H9 (cell line): Measurements from ENCODE around the gene ZNF644. TPM values are rescaled to one million over a fixed set of nuclear protein-coding genes. Genes with fewer than 3 reads are reported as not detected.

ENCODE experiments used
- DNase-seq: peaks from one replicate; pipeline ENCODE4 v3.0.0-alpha.2; 2017
- H2AFZ ChIP-seq: one replicate; pipeline ENCODE4 v1.6.1; 2013; ENCODE audit warnings: mild to moderate bottlenecking, low read length, control low read depth, moderate library complexity
- H2AK5ac ChIP-seq: 2 replicates; pipeline ENCODE4 v1.6.1; 2013; ENCODE audit warnings: low read length, control low read depth, mixed read lengths; ENCODE audit not compliant: insufficient read length
- H2BK120ac ChIP-seq: one replicate; pipeline ENCODE4 v1.6.1; 2013; ENCODE audit warnings: low read depth, mild to moderate bottlenecking, low read length, control low read depth, inconsistent platforms; ENCODE audit not compliant: poor library complexity, severe bottlenecking
- H2BK12ac ChIP-seq: 2 replicates; pipeline ENCODE4 v1.6.1; 2013; ENCODE audit warnings: low read length, control low read depth, mixed read lengths, low read depth; ENCODE audit not compliant: insufficient read length
- H2BK15ac ChIP-seq: 2 replicates; pipeline ENCODE4 v1.6.1; 2013; ENCODE audit warnings: low read depth, low read length, control low read depth
- H2BK20ac ChIP-seq: one replicate; pipeline ENCODE4 v1.6.1; 2013; ENCODE audit warnings: low read depth, mild to moderate bottlenecking, low read length, control low read depth, inconsistent platforms; ENCODE audit not compliant: poor library complexity, severe bottlenecking
- H2BK5ac ChIP-seq: 2 replicates; pipeline ENCODE4 v1.6.1; 2013; ENCODE audit warnings: low read length, control low read depth, mixed read lengths; ENCODE audit not compliant: insufficient read length
- H3K14ac ChIP-seq: 2 replicates; pipeline ENCODE4 v1.6.1; 2013; ENCODE audit warnings: low read length, control low read depth; ENCODE audit not compliant: insufficient read depth
- H3K18ac ChIP-seq: 2 replicates; pipeline ENCODE4 v1.6.1; 2013; ENCODE audit warnings: low read depth, mild to moderate bottlenecking, mixed read lengths, low read length, control low read depth; ENCODE audit not compliant: insufficient read length
- H3K23ac ChIP-seq: 2 replicates; pipeline ENCODE4 v1.6.1; 2013; ENCODE audit warnings: low read length, control low read depth, mixed read lengths, low read depth; ENCODE audit not compliant: insufficient read length
- H3K23me2 ChIP-seq: 2 replicates; pipeline ENCODE4 v1.6.1; 2013; ENCODE audit warnings: low read depth, mild to moderate bottlenecking, mixed read lengths, low read length, control low read depth; ENCODE audit not compliant: insufficient read length, poor library complexity, severe bottlenecking
- H3K27ac ChIP-seq: 2 replicates; pipeline ENCODE4 v1.5.1; 2013; ENCODE audit warnings: low read length, control low read depth, mixed read lengths, low read depth; ENCODE audit not compliant: insufficient read length
- H3K27me3 ChIP-seq: 2 replicates; pipeline ENCODE4 v1.6.1; 2013; ENCODE audit warnings: low read length, control low read depth, inconsistent platforms; ENCODE audit not compliant: insufficient read depth
- H3K4ac ChIP-seq: 2 replicates; pipeline ENCODE4 v1.6.1; 2013; ENCODE audit warnings: low read depth, mild to moderate bottlenecking, control low read depth, inconsistent platforms, low read length, moderate library complexity
- H3K4me1 ChIP-seq: 2 replicates; pipeline ENCODE4 v1.6.1; 2013; ENCODE audit warnings: low read length, control low read depth, inconsistent platforms; ENCODE audit not compliant: insufficient read depth
- H3K4me2 ChIP-seq: 2 replicates; pipeline ENCODE4 v1.6.1; 2013; ENCODE audit warnings: low read length, control low read depth, mixed read lengths; ENCODE audit not compliant: insufficient read length, insufficient read depth
- H3K56ac ChIP-seq: 2 replicates; pipeline ENCODE4 v1.6.1; 2013; ENCODE audit warnings: low read depth, mild to moderate bottlenecking, mixed read lengths, low read length, control low read depth; ENCODE audit not compliant: insufficient read length
- H3K79me1 ChIP-seq: 2 replicates; pipeline ENCODE4 v1.6.1; 2013; ENCODE audit warnings: low read depth, mild to moderate bottlenecking, moderate library complexity, low read length, control low read depth, inconsistent platforms; ENCODE audit not compliant: insufficient read depth, poor library complexity, severe bottlenecking
- H3K79me2 ChIP-seq: 2 replicates; pipeline ENCODE4 v1.6.1; 2013; ENCODE audit warnings: low read length, control low read depth, inconsistent platforms; ENCODE audit not compliant: insufficient read depth
- H3K9ac ChIP-seq: 2 replicates; pipeline ENCODE4 v1.6.1; 2013; ENCODE audit warnings: low read length, control low read depth, mixed read lengths; ENCODE audit not compliant: insufficient read length; ENCODE audit errors: extremely low read depth
- H3K9me3 ChIP-seq: one replicate; pipeline ENCODE4 v1.6.1; 2013; ENCODE audit warnings: low read depth, low read length, inconsistent platforms; ENCODE audit not compliant: control insufficient read depth
- H3T11ph ChIP-seq: one replicate; pipeline ENCODE4 v1.6.1; 2013; ENCODE audit warnings: mild to moderate bottlenecking, low read length, control low read depth, inconsistent platforms
- H4K20me1 ChIP-seq: one replicate; pipeline ENCODE4 v1.6.1; 2013; ENCODE audit not compliant: control insufficient read depth, insufficient read length, insufficient read depth
- H4K5ac ChIP-seq: 2 replicates; pipeline ENCODE4 v1.6.1; 2013; ENCODE audit warnings: low read depth, mild to moderate bottlenecking, mixed read lengths, low read length, control low read depth; ENCODE audit not compliant: insufficient read length
- H4K8ac ChIP-seq: replicated peaks from 2 replicates; pipeline ENCODE4 v1.6.1; 2013; ENCODE audit warnings: low read length, control low read depth, mixed read lengths, low read depth; ENCODE audit not compliant: insufficient read length
- H4K91ac ChIP-seq: 2 replicates; pipeline ENCODE4 v1.6.1; 2013; ENCODE audit warnings: low read depth, mild to moderate bottlenecking, moderate library complexity, mixed read lengths, low read length, control low read depth; ENCODE audit not compliant: insufficient read length
- H3K27ac Mint-ChIP-seq, 3 experiments: 2 replicates in 2 of 3; 3 replicates in 1 of 3; pipeline ENCODE4 v1.8.0; 2020 to 2021; ENCODE audit warnings: mixed read lengths in 3 of 3, mild to moderate bottlenecking in 1 of 3, moderate library complexity in 1 of 3
- H3K27me3 Mint-ChIP-seq: 2 replicates; pipeline ENCODE4 v1.8.0; 2021; ENCODE audit warnings: low read depth, mild to moderate bottlenecking, moderate library complexity, mixed read lengths
- H3K36me3 Mint-ChIP-seq, 3 experiments: 2 replicates in 2 of 3; 3 replicates in 1 of 3; pipeline ENCODE4 v1.8.0; 2020 to 2021; ENCODE audit warnings: low read depth in 3 of 3, mixed read lengths in 3 of 3; ENCODE audit not compliant: insufficient read depth in 1 of 3
- H3K4me1 Mint-ChIP-seq, 2 experiments: 2 replicates each; pipeline ENCODE4 v1.8.0; 2020; ENCODE audit warnings: mixed read lengths in 2 of 2
- H3K4me3 Mint-ChIP-seq, 2 experiments: 2 replicates in 1 of 2; 3 replicates in 1 of 2; pipeline ENCODE4 v1.8.0; 2020 to 2021; ENCODE audit warnings: mild to moderate bottlenecking in 2 of 2, mixed read lengths in 2 of 2, moderate library complexity in 1 of 2
- H3K9me3 Mint-ChIP-seq, 2 experiments: 2 replicates in 1 of 2; 3 replicates in 1 of 2; pipeline ENCODE4 v1.8.0; 2020; ENCODE audit warnings: mild to moderate bottlenecking in 2 of 2, mixed read lengths in 2 of 2, moderate library complexity in 1 of 2
- WGBS: extraction: QIAGEN DNeasy Blood & Tissue Kit; methylation state at CpG from one replicate; pipeline ENCODE4 v1.1.7; 2013; ENCODE audit warnings: missing lambda C conversion rate, low lambda C conversion rate, mixed read lengths; ENCODE audit not compliant: insufficient read length; ENCODE audit errors: extremely low coverage; 5-methylcytosine and 5-hydroxymethylcytosine counted together
- total RNA-seq: library from RNA; stranded (reverse); gene quantifications from 2 replicates; pipeline ENCODE4 v1.2.1, GENCODE V29; 2021
- TF ChIP-seq, protein P1 (sequence below): fragments of 200-600 bp; sonication (generic); conservative IDR thresholded peaks from 3 replicates; pipeline ENCODE4 v1.8.0; 2021; ENCODE audit warnings: antibody characterized with exemption, mild to moderate bottlenecking

ZNF644 gene
- total RNA-seq, 1 experiment from 2014 or later = 78.9 TPM

DNA sequence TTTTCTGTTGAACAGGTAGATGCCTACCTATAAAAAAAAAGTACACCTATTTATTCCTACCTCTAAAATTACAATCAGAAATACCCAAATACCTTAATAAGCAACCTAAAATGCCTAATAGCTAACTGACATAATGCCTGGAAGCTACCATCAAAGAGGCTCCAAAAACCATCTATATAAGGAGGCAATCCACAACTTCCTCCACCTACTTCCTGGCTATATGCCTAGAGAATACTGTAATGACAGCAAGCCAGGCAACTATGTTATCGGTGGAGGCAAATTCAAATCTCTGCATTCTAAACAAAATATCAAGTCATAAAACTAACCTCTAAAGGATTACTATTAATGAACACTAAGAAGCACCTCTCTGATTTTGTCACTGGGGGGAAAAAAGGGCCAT, 10.1 kb downstream of the ZNF644 start:
- no peak overlapping the region for H2BK5ac ChIP-seq
- TF ChIP-seq, protein P1, sequence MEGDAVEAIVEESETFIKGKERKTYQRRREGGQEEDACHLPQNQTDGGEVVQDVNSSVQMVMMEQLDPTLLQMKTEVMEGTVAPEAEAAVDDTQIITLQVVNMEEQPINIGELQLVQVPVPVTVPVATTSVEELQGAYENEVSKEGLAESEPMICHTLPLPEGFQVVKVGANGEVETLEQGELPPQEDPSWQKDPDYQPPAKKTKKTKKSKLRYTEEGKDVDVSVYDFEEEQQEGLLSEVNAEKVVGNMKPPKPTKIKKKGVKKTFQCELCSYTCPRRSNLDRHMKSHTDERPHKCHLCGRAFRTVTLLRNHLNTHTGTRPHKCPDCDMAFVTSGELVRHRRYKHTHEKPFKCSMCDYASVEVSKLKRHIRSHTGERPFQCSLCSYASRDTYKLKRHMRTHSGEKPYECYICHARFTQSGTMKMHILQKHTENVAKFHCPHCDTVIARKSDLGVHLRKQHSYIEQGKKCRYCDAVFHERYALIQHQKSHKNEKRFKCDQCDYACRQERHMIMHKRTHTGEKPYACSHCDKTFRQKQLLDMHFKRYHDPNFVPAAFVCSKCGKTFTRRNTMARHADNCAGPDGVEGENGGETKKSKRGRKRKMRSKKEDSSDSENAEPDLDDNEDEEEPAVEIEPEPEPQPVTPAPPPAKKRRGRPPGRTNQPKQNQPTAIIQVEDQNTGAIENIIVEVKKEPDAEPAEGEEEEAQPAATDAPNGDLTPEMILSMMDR = no peak
- H3K9me3 ChIP-seq = no peaks in the 10 kb centered on the region
- H4K91ac ChIP-seq = no peak overlapping the region
- no peak overlapping the region for H3K4me3 Mint-ChIP-seq
- no peak overlapping the region for H3K14ac ChIP-seq
- H3K9ac ChIP-seq = no peak overlapping the region
- peaks cover 0 to 2% of the 10 kb centered on the region in 2 experiments; a peak in 1 of 5 replicates for H3K9me3 Mint-ChIP-seq
- H4K8ac ChIP-seq = no peak overlapping the region
- H3K23ac ChIP-seq = no peak overlapping the region
- no peaks in the 10 kb centered on the region for H3K27me3 Mint-ChIP-seq
- H3K79me2 ChIP-seq = peaks cover 42% of the 10 kb centered on the region; the same call in 1 of the 2 replicates
- H2AFZ ChIP-seq = no peak overlapping the region
- H3K79me1 ChIP-seq = peaks cover 10% of the 10 kb centered on the region
- peak overlapping the region in 1 of 3 experiments; percentile 48; a peak in 2 of 7 replicates for H3K27ac Mint-ChIP-seq
- no peak overlapping the region for H2BK12ac ChIP-seq
- peaks cover 71 to 72% of the 10 kb centered on the region in 2 experiments for H3K4me1 Mint-ChIP-seq
- no peaks in the 10 kb centered on the region for H3K23me2 ChIP-seq
- WGBS = no CpG with 5 or more reads among the region's 1 CpG
- H2AK5ac ChIP-seq = no peak overlapping the region
- no peaks in the 10 kb centered on the region for H4K20me1 ChIP-seq
- peaks cover 12% of the 10 kb centered on the region; the same call in 1 of the 2 replicates for H3K4me1 ChIP-seq
- no peak overlapping the region for H3K4me2 ChIP-seq
- no peak overlapping the region for H2BK20ac ChIP-seq
- DNase-seq = no peak
- no peak overlapping the region for H2BK15ac ChIP-seq
- H2BK120ac ChIP-seq = no peak overlapping the region
- H4K5ac ChIP-seq = no peak overlapping the region
- H3K56ac ChIP-seq = no peak overlapping the region
- no peaks in the 10 kb centered on the region for H3K27me3 ChIP-seq
- no peak overlapping the region for H3K18ac ChIP-seq
- H3K4ac ChIP-seq = no peak overlapping the region
- H3K36me3 Mint-ChIP-seq = peaks cover 0 to 13% (median 12%) of the 10 kb centered on the region in 3 experiments; a peak in 6 of 7 replicates
- H3K27ac ChIP-seq = no peak overlapping the region
- no peak overlapping the region for H3T11ph ChIP-seq
